Fibroblast of villous mesenchyme (primary cell): Measurements from ENCODE around the gene PPP1R1C. TPM values are rescaled to one million over a fixed set of nuclear protein-coding genes. Genes with fewer than 3 reads are reported as not detected.

Experiments
- DNase-seq: peaks from one replicate; pipeline ENCODE4 v3.0.0-alpha.2; 2010; ENCODE audit warnings: low read depth
- H3K4me3 ChIP-seq: 2 replicates; pipeline ENCODE4 v1.5.1; 2011; ENCODE audit warnings: low read depth, mild to moderate bottlenecking, low read length
- total RNA-seq: library from RNA; depleted of rRNA; stranded (reverse); fragments of >200 nt; gene quantifications from 2 replicates; pipeline ENCODE4 v1.2.3, GENCODE V29; 2012
- TF ChIP-seq, protein P1 (sequence below): IDR thresholded peaks from 2 replicates; pipeline ENCODE4 v1.5.1; 2012; ENCODE audit warnings: low read depth, mild to moderate bottlenecking, low read length; ENCODE audit not compliant: insufficient read depth

PPP1R1C gene
- total RNA-seq, 1 donor: 2.2 TPM

- H3K4me3 ChIP-seq: no peak overlapping the region
- DNase-seq: no peak
- TF ChIP-seq, protein P1, sequence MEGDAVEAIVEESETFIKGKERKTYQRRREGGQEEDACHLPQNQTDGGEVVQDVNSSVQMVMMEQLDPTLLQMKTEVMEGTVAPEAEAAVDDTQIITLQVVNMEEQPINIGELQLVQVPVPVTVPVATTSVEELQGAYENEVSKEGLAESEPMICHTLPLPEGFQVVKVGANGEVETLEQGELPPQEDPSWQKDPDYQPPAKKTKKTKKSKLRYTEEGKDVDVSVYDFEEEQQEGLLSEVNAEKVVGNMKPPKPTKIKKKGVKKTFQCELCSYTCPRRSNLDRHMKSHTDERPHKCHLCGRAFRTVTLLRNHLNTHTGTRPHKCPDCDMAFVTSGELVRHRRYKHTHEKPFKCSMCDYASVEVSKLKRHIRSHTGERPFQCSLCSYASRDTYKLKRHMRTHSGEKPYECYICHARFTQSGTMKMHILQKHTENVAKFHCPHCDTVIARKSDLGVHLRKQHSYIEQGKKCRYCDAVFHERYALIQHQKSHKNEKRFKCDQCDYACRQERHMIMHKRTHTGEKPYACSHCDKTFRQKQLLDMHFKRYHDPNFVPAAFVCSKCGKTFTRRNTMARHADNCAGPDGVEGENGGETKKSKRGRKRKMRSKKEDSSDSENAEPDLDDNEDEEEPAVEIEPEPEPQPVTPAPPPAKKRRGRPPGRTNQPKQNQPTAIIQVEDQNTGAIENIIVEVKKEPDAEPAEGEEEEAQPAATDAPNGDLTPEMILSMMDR: no peak
These were observed 131.5 kb downstream of the PPP1R1C start for GRCh38 chr2:182117196-182117595.

- peak; percentile 38 for DNase-seq
- no peak overlapping the region for H3K4me3 ChIP-seq
- TF ChIP-seq, protein P1: no peak
These were observed 143.4 kb downstream of the PPP1R1C start for GRCh38 chr2:182128821-182129707.

DNA sequence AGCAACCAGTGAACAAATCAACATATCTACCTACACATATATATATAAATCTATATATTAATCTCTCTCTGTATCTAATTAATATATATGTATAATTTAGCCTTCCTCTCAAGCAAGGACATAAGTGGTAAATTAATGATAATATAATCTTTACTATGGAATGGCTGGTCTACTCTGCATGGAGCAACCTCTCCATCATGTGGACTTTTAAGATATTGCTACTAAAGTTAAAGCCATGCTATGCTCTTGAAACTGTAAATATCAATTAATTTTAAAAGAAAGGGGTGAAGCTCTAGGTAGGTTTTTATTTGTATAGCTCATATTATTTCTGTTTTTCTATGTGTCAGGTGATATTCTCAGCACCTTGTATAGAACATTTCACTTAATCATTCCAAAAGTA, 147.0 kb downstream of the PPP1R1C start:
- TF ChIP-seq, protein P1: peak; percentile 42
- peak; percentile 33 for DNase-seq
- no peak overlapping the region for H3K4me3 ChIP-seq

- TF ChIP-seq, protein P1: no peak
- DNase-seq: no peak
These were observed 147.7 kb downstream of the PPP1R1C start for GRCh38 chr2:182133195-182133891.

GRCh38 chr2:182134201-182134600, 148.5 kb downstream of the PPP1R1C start:
- no peak for DNase-seq
- TF ChIP-seq, protein P1: no peak
- no peak overlapping the region for H3K4me3 ChIP-seq

More at GRCh38 chr2:182133195-182133891, 147.7 kb downstream of the PPP1R1C start:
- no peak overlapping the region for H3K4me3 ChIP-seq

GRCh38 chr2:182142062-182142461, 156.4 kb downstream of the PPP1R1C start:
- TF ChIP-seq, protein P1: no peak
- DNase-seq: no peak
- H3K4me3 ChIP-seq: no peak overlapping the region
